SK-N-SH treated with all-trans-retinoic acid at 6 μM for 48 hours (cell line): Measurements from ENCODE around the gene BAZ1A.

Source experiments
- GLIS3 ChIP-seq: fragments of 250-450 bp; sonication (Bioruptor Pico); IDR thresholded peaks from 2 replicates; pipeline ENCODE4 v1.5.0; 2020; ENCODE audit warnings: mild to moderate bottlenecking, moderate library complexity
- RARB ChIP-seq: fragments of 250-450 bp; sonication (Bioruptor Pico); IDR thresholded peaks from 2 replicates; pipeline ENCODE4 v1.8.0; 2021; ENCODE audit warnings: mild to moderate bottlenecking, moderate library complexity

GRCh38 chr14:34906287-34906686 lies 31.1 kb upstream of the BAZ1A start:
- TF ChIP-seq RARB (CRISPR knock-in tag) = no peak
- TF ChIP-seq GLIS3 = no peak
